Epithelial cell of prostate (primary cell): ENCODE results near the gene ERBB4.

Source experiments
- DNase-seq: peaks from one replicate; pipeline ENCODE4 v3.0.0-alpha.2; 2011; ENCODE audit warnings: low read depth, low spot score
- H3K27ac ChIP-seq: fragments of 450-650 bp; 2 replicates; pipeline ENCODE4 v1.5.1; 2017; ENCODE audit warnings: mild to moderate bottlenecking

Gene ERBB4

GRCh38 chr2:212173756-212174510, 364.7 kb downstream of the ERBB4 start:
- DNase-seq = no peak
- no peak overlapping the region for H3K27ac ChIP-seq

DNA sequence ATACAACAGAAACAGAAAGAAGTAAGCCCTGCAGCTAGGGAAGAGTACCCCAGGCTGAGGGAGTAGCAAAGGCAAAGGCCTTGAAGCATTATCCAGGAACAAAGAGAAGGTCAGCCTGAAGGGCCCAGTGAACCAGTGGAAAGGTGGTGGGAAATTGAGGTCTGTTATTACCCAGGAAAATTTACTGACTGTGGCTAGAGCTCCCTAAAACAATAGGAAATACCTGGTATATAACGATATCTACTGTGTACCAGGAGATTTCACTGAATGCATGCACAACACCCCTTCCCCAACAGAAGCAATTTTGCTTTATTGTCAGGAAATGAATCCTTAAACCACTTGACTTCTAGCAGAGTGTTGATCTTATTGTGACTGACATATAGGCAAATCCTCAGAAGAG, 365.3 kb downstream of the ERBB4 start:
- no peak overlapping the region for H3K27ac ChIP-seq
- no peak for DNase-seq

GRCh38 chr2:212170382-212170781, 368.2 kb downstream of the ERBB4 start:
- DNase-seq = no peak
- no peak overlapping the region for H3K27ac ChIP-seq

DNA sequence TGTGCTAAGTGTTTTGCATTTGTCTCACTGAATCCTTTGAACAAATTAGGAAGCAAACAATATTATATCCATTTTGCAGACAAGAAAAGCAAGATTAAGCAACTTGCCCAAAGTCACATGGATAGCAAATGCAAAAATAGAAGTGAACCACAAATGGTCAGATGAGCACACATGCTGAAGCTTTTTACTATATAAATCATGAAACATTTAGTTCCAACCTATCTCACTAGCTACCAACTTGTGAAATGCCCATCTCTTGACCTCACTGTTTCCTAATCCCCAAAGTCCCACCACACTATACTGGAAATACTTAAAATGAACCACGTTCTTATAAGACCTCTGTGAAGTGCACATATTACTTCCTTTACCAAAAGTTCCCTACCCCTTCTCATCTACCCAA, 380.5 kb downstream of the ERBB4 start:
- no peak overlapping the region for H3K27ac ChIP-seq
- DNase-seq = no peak

GRCh38 chr2:212157012-212157411, 381.6 kb downstream of the ERBB4 start:
- DNase-seq = no peak
- no peak overlapping the region for H3K27ac ChIP-seq

GRCh38 chr2:212156088-212156487, 382.5 kb downstream of the ERBB4 start:
- H3K27ac ChIP-seq = no peak overlapping the region
- DNase-seq = no peak

GRCh38 chr2:212154477-212154878, 384.1 kb downstream of the ERBB4 start:
- peak; percentile 44 for DNase-seq
- H3K27ac ChIP-seq = peak overlapping the region; percentile 36

DNA sequence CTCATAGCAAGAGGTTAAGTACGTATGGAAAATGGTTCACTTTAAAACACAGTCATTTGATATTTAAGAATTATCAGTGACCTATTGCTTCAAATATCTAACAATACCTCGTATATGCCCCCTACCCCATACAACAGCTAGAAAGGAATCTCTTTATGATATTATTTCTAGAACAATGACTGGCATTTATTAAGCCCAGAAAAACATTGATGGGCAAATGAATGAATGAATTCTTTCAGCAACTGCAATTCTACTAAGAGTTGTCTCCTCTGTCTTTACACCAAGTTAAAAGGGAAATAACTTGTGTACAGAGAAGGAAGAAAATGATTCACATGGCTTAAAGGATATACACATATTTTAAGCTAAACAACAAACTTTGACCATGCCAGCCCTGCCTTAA, 384.7 kb downstream of the ERBB4 start:
- no peak for DNase-seq
- peak overlapping the region; percentile 36 for H3K27ac ChIP-seq

DNA sequence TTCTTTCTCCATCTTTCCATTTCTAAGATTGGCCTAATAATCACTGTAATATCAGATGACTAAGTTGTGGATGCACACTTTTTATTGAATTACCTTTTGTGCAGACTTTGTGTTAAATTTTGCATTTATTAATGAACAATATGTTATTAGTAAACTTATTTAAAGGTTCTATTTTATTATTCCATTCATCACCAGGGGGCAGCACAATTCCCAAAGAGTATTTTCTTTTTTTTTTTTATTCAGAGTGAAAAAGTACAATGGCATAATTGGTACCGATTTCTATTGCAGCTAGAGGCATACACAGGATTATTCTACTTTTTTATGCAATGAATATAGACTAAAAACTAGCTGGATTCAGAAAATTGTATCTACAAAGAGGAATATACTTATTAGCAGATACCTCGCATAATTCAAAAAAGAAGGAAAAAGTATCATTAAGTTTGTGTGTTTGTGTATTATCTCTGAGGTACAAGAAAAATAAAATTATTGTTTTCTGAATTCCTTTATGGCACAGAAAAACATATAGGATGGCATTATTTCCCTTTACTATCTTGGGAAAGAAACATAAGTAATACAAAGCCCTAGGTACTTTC, 390.6 kb downstream of the ERBB4 start:
- DNase-seq = no peak
- no peak overlapping the region for H3K27ac ChIP-seq

DNA sequence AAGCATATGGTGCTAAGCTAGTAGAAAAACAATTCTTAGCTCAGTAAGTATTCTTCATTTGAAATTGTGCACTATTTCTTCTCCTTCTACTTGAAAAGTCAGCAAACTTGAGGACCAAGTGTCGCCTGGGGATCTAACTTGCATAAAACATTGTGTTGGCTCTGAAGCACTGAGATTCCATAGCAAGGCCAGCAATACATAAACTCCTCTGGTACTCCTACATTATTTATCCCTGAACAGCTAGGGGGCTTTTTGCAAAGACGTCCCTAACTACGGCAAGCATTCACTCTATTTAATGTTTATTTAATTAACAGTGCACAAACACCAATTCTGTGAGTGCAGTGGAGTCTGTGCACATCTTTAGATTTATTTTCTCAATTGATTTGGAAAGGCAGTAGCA, 392.2 kb downstream of the ERBB4 start:
- no peak overlapping the region for H3K27ac ChIP-seq
- DNase-seq = no peak

- H3K27ac ChIP-seq = no peak overlapping the region
- no peak for DNase-seq
Measured at GRCh38 chr2:212145121-212145520, 393.5 kb downstream of the ERBB4 start.

DNA sequence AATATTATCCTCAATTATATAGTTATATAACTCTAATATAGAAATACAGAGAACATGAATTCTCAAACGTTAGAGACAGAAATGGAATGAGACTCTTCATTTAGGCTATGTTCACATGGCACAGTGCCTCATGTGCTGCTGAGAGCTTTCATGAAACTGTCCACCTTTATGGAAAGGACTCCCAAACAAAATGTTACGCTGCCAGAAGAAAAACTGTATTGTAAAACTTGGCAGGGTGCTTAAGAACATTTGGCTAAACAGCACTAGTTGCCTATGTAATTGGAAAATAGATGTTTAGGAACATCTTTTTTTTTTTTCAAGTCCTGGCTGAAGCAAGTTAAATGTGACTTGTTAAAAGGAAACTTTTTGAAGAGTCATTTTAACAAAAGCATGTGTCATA, 396.0 kb downstream of the ERBB4 start:
- H3K27ac ChIP-seq = no peak overlapping the region
- no peak for DNase-seq

DNA sequence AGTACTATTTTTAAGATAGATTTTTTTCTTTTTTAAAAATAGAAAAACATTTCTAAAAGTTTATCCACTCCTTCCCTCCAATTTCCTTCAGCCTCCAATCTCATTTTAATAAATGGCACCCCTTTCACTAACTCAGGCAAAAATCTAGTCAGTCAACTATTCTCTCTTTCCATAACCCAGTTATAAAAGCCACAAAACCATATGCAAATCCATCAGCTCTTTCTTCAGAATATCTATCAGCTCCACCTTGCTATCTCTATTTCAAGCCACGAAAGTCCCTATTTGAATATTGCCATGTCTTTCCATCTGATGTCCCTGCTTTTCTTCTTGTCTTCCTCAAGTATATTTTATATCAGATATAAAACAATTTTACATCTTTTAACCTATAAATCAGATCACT, 397.1 kb downstream of the ERBB4 start:
- no peak for DNase-seq
- no peak overlapping the region for H3K27ac ChIP-seq

- no peak overlapping the region for H3K27ac ChIP-seq
- no peak for DNase-seq
Measured at GRCh38 chr2:212136216-212136795, 402.3 kb downstream of the ERBB4 start.

- DNase-seq = no peak
- no peak overlapping the region for H3K27ac ChIP-seq
Measured at GRCh38 chr2:212135739-212136138, 402.9 kb downstream of the ERBB4 start.

DNA sequence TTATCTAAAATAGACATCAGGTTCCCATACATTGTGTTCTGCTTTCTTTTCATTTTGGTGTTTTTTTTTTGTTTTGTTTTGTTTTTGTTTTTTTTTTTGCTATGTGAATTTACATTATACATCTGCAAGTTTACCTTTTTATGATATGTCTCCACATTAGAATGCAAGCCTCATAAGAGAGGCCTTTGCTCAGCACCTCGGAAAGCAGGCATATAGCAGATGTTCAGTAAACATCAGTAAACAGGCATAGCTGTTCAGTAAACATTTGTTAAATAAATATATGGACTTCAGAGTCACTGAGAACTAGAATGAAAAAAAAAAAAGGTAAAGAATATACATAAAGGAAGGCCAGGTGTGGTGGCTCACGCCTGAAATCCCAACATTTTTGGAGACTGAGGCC, 405.3 kb downstream of the ERBB4 start:
- H3K27ac ChIP-seq = no peak overlapping the region
- no peak for DNase-seq

- no peak for DNase-seq
- no peak overlapping the region for H3K27ac ChIP-seq
Measured at GRCh38 chr2:212124598-212124997, 414.0 kb downstream of the ERBB4 start.

GRCh38 chr2:212119591-212119990, 419.0 kb downstream of the ERBB4 start:
- DNase-seq = no peak

DNA sequence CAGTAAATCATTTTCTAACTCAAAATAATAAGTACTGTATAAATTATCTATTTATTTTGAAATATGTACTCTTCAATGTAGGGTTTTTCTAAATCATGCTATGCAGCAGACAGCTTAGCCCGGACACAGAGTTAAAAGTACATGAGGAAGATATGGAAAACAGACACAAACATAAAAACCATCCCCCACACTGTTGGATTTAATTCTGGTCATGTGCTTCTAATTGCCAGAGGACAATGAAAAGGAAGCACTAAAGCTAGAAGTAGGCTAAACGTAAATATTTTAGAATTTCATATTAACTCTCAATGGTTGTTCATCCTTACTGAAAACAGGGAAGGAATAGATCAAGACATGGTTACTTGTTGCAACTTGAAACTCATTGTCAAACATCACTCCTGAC, 420.7 kb downstream of the ERBB4 start:
- no peak for DNase-seq
- no peak overlapping the region for H3K27ac ChIP-seq

More at GRCh38 chr2:212119591-212119990, 419.0 kb downstream of the ERBB4 start:
- no peak overlapping the region for H3K27ac ChIP-seq

GRCh38 chr2:212114489-212114888, 424.1 kb downstream of the ERBB4 start:
- no peak for DNase-seq
- no peak overlapping the region for H3K27ac ChIP-seq

GRCh38 chr2:212112401-212112800, 426.2 kb downstream of the ERBB4 start:
- H3K27ac ChIP-seq = no peak overlapping the region

More at GRCh38 chr2:212112401-212112800, 426.2 kb downstream of the ERBB4 start:
- DNase-seq = no peak
